HCT116 (cell line): ENCODE results near the gene CDK7. TPM values are rescaled to one million over a fixed set of nuclear protein-coding genes. Genes with fewer than 3 reads are reported as not detected.

Experiments
- ATAC-seq: fragments of 200-7000 bp; cut with Tn5 transposase; 2 replicates; pipeline ENCODE4 v1.9.1; 2020; ENCODE audit warnings: mild to moderate bottlenecking, moderate library complexity
- BruUV-seq: library from RNA; stranded (reverse); fragments of 400-500 nt; replicated peaks from 2 replicates; lab custom pipeline; 2021; lab: Mats Ljungman, UMichigan
- CTCF ChIA-PET: fragments of 300-600 bp; sonication (Branson Sonifier 250); formaldehyde crosslinking; loops from one replicate; lab custom pipeline; 2021; ENCODE audit warnings: antibody characterized with exemption; lab: Charles Lee
- POLR2A ChIA-PET: fragments of 300-600, 350-600 bp; sonication (Branson Sonifier 250); formaldehyde crosslinking; loops from one replicate; lab custom pipeline; 2021; ENCODE audit warnings: antibody characterized with exemption; lab: Charles Lee
- RAD21 ChIA-PET, 2 experiments: fragments of 300-600 bp; sonication (Branson Sonifier 250); formaldehyde crosslinking; loops; one replicate each; lab custom pipeline; 2023; ENCODE audit warnings: low total read pairs in 2 of 2; ENCODE audit not compliant: uncharacterized antibody in 2 of 2, unreplicated experiment in 2 of 2, low non-redundant PET in 1 of 2; lab: Charles Lee
- DNase-seq: peaks from one replicate; pipeline ENCODE4 v3.0.0-alpha.2; 2010; ENCODE audit warnings: low read depth, low spot score
- H2AFZ ChIP-seq: fragments of 200-600 bp; shearing (Covaris generic), sonication (generic); 2 replicates; pipeline ENCODE4 v1.6.1; 2017; ENCODE audit warnings: low read depth, mixed run types, mixed read lengths, antibody characterized with exemption, low read length; ENCODE audit not compliant: poor library complexity, severe bottlenecking
- H3K27ac ChIP-seq: 2 replicates; pipeline ENCODE4 v1.5.1; 2012; ENCODE audit warnings: low read depth, low read length
- H3K27me3 ChIP-seq: fragments of 200-600 bp; sonication (generic); 2 replicates; pipeline ENCODE4 v1.6.1; 2016; ENCODE audit warnings: mixed run types, low read length, mixed read lengths; ENCODE audit not compliant: insufficient read depth
- H3K36me3 ChIP-seq, 2 experiments: fragments of 200-500 bp in 1 of 2; fragments of 200-600 bp in 1 of 2; sonication (Bioruptor generic) in 1 of 2; sonication (generic) in 1 of 2; 2 replicates each; pipeline versions ENCODE4 v1.5.1 to v1.6.1; 2014 to 2016; ENCODE audit warnings: low read length in 2 of 2, inconsistent platforms in 1 of 2, mixed read lengths in 1 of 2, mixed run types in 1 of 2; ENCODE audit not compliant: insufficient read depth in 2 of 2, control insufficient read depth in 1 of 2
- H3K4me1 ChIP-seq, 2 experiments: fragments of 200-600 bp in 1 of 2; sonication (generic) in 1 of 2; 2 replicates each; pipeline versions ENCODE4 v1.5.1 to v1.6.1; 2012 to 2017; ENCODE audit warnings: low read length in 2 of 2, inconsistent platforms in 1 of 2, mild to moderate bottlenecking in 1 of 2, mixed read lengths in 1 of 2, mixed run types in 1 of 2, moderate library complexity in 1 of 2; ENCODE audit not compliant: insufficient read depth in 2 of 2, control insufficient read depth in 1 of 2
- H3K4me2 ChIP-seq: fragments of 200-600 bp; sonication (generic); 2 replicates; pipeline ENCODE4 v1.6.1; 2017; ENCODE audit warnings: mixed run types, low read length, mixed read lengths
- H3K4me3 ChIP-seq, 2 experiments: fragments of 200-600 bp in 1 of 2; sonication (generic) in 1 of 2; replicated peaks in 1 of 2; 2 replicates each; pipeline ENCODE4 v1.5.1; 2011 to 2016; ENCODE audit warnings: low read length in 2 of 2, control low read depth in 1 of 2, low read depth in 1 of 2, mild to moderate bottlenecking in 1 of 2, mixed read lengths in 1 of 2, mixed run types in 1 of 2
- H3K79me2 ChIP-seq: fragments of 200-600 bp; sonication (generic); 2 replicates; pipeline ENCODE4 v1.6.1; 2017; ENCODE audit warnings: mild to moderate bottlenecking, mixed run types, low read length, moderate library complexity, mixed read lengths; ENCODE audit not compliant: insufficient read depth
- H3K9ac ChIP-seq: fragments of 200-600 bp; sonication (generic); 2 replicates; pipeline ENCODE4 v1.6.1; 2016; ENCODE audit warnings: low read length, mixed read lengths
- H3K9me2 ChIP-seq: fragments of 200-600 bp; sonication (generic), shearing (Covaris generic); 2 replicates; pipeline ENCODE4 v1.6.1; 2017; ENCODE audit warnings: mixed run types, mild to moderate bottlenecking, moderate library complexity; ENCODE audit not compliant: insufficient read depth
- H3K9me3 ChIP-seq, 2 experiments: fragments of 200-500 bp in 1 of 2; fragments of 200-600 bp in 1 of 2; sonication (Bioruptor generic) in 1 of 2; sonication (generic) in 1 of 2; 2 replicates each; pipeline ENCODE4 v1.6.1; 2014 to 2017; ENCODE audit warnings: low read length in 2 of 2, mixed read lengths in 2 of 2, inconsistent platforms in 1 of 2, low read depth in 1 of 2, mild to moderate bottlenecking in 1 of 2, mixed run types in 1 of 2, moderate library complexity in 1 of 2; ENCODE audit not compliant: control insufficient read depth in 1 of 2, insufficient read depth in 1 of 2
- H4K20me1 ChIP-seq: fragments of 200-600 bp; sonication (generic), shearing (Covaris generic); 2 replicates; pipeline ENCODE4 v1.6.1; 2017; ENCODE audit warnings: mixed run types, mild to moderate bottlenecking, moderate library complexity; ENCODE audit not compliant: insufficient read depth
- ELF1 ChIP-seq: IDR thresholded peaks from 2 replicates; pipeline ENCODE4 v1.6.1; 2012; ENCODE audit warnings: low read depth, borderline replicate concordance
- EZH2phosphoT487 ChIP-seq: fragments of 200-600 bp; IDR thresholded peaks from 2 replicates; pipeline ENCODE4 v1.6.1; 2018; ENCODE audit warnings: antibody characterized with exemption, borderline replicate concordance
- FOSL1 ChIP-seq: IDR thresholded peaks from 2 replicates; pipeline ENCODE4 v1.6.1; 2012; ENCODE audit warnings: low read depth
- RAD21 ChIP-seq: IDR thresholded peaks from 2 replicates; pipeline ENCODE4 v1.6.1; 2012; ENCODE audit warnings: low read depth, mild to moderate bottlenecking
- SP1 ChIP-seq: IDR thresholded peaks from 2 replicates; pipeline ENCODE4 v1.6.1; 2012; ENCODE audit warnings: low read depth
- YY1 ChIP-seq: IDR thresholded peaks from 2 replicates; pipeline ENCODE4 v1.6.1; 2011; ENCODE audit warnings: low read length, low read depth, moderate library complexity, mild to moderate bottlenecking; ENCODE audit not compliant: insufficient replicate concordance; ENCODE audit errors: extremely low read depth
- ZFX ChIP-seq: fragments of 450-650 bp; IDR thresholded peaks from 2 replicates; pipeline ENCODE4 v1.6.1; 2017
- intact Hi-C: fragments of 100-400 bp; cut with micrococcal nuclease; formaldehyde crosslinking; loops from 2 replicates; pipeline ENCODE4 v1.10.0; 2022
- total RNA-seq: library from RNA; stranded (reverse); gene quantifications from one replicate; pipeline ENCODE4 v1.2.1, GENCODE V29; 2021; ENCODE audit not compliant: unreplicated experiment
- TF ChIP-seq, protein P1 (sequence below): IDR thresholded peaks from 2 replicates; pipeline ENCODE4 v1.6.1; 2012
- TF ChIP-seq, protein P2 (sequence below): IDR thresholded peaks from 2 replicates; pipeline ENCODE4 v1.6.1; 2011; ENCODE audit warnings: mild to moderate bottlenecking, low read length, moderate library complexity; ENCODE audit not compliant: insufficient replicate concordance; ENCODE audit errors: extremely low read depth

CDK7 gene
- total RNA-seq, 1 experiment from 2014 or later = 67.0 TPM

DNA sequence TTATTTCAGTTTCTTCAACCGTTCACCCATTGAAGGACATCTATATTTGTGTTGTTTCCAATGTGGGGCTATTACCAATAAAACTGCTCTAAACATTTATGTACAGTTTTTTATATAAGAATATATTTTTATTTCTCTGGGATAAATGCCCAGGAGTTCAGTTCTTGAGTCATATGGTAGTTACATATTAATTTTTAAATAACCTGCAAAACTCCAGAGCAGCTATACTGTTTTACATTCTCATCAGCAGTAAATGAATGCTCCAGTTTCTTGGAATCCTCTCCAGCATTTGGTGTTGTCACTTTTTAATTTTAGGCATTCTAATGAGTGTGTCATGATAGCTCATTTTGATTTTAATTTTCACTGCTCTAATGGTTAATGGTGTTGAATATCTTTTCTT is 36.2 kb downstream of the CDK7 start:
- DNase-seq = no peak
- BruUV-seq = no TSS peak
- H4K20me1 ChIP-seq = peaks cover 3% of the 10 kb centered on the region; the same call in 1 of the 2 replicates
- peaks cover 16 to 23% of the 10 kb centered on the region in 2 experiments; a peak in 3 of 4 replicates for H3K36me3 ChIP-seq
- no peak overlapping the region for H2AFZ ChIP-seq
- ChIA-PET POLR2A (interaction anchor here (1.0 kb wide), 1 partner anchor 8 kb away, joined by 4 read pairs; no protein-coding TSS in a partner anchor), CTCF (no interaction called here), RAD21 (no interaction called here)
- no peaks in the 10 kb centered on the region for H3K9me3 ChIP-seq
- TF ChIP-seq YY1 = no peak
- TF ChIP-seq SP1 = no peak
- no peak for TF ChIP-seq EZH2phosphoT487
- TF ChIP-seq, protein P1, sequence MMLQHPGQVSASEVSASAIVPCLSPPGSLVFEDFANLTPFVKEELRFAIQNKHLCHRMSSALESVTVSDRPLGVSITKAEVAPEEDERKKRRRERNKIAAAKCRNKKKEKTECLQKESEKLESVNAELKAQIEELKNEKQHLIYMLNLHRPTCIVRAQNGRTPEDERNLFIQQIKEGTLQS = no peak
- no peak for TF ChIP-seq RAD21
- TF ChIP-seq ZFX = no peak
- no peak for TF ChIP-seq ELF1
- TF ChIP-seq, protein P2, sequence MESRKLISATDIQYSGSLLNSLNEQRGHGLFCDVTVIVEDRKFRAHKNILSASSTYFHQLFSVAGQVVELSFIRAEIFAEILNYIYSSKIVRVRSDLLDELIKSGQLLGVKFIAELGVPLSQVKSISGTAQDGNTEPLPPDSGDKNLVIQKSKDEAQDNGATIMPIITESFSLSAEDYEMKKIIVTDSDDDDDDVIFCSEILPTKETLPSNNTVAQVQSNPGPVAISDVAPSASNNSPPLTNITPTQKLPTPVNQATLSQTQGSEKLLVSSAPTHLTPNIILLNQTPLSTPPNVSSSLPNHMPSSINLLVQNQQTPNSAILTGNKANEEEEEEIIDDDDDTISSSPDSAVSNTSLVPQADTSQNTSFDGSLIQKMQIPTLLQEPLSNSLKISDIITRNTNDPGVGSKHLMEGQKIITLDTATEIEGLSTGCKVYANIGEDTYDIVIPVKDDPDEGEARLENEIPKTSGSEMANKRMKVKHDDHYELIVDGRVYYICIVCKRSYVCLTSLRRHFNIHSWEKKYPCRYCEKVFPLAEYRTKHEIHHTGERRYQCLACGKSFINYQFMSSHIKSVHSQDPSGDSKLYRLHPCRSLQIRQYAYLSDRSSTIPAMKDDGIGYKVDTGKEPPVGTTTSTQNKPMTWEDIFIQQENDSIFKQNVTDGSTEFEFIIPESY = no peak
- TF ChIP-seq FOSL1 = no peak
- H3K9ac ChIP-seq = no peak overlapping the region
- H3K4me2 ChIP-seq = no peak overlapping the region
- ATAC-seq = no peak
- peaks cover 9% of the 10 kb centered on the region; the same call in 1 of the 2 replicates for H3K79me2 ChIP-seq
- H3K4me3 ChIP-seq = no peak overlapping the region
- H3K9me2 ChIP-seq = no peaks in the 10 kb centered on the region
- no peaks in the 10 kb centered on the region for H3K27me3 ChIP-seq
- peaks cover 0 to 4% of the 10 kb centered on the region in 2 experiments; a peak in 2 of 4 replicates for H3K4me1 ChIP-seq
- intact Hi-C loops = no loop called here
- no peak overlapping the region for H3K27ac ChIP-seq
